IMR-90 (cell line): Measurements from ENCODE around the gene ZBTB38. TPM values are rescaled to one million over a fixed set of nuclear protein-coding genes. Genes with fewer than 3 reads are reported as not detected.
A peak's percentile ranks its signal among the peaks of the same experiment; 100 is the strongest.

ENCODE experiments used
- ATAC-seq: fragments of 200-7000 bp; cut with Tn5 transposase; 2 replicates; pipeline ENCODE4 v1.9.1; 2020; ENCODE audit warnings: low read depth, mild to moderate bottlenecking, moderate library complexity
- BruUV-seq: library from RNA; stranded (reverse); fragments of 400-500 nt; replicated peaks from 2 replicates; lab custom pipeline; 2021; lab: Mats Ljungman, UMichigan
- CTCF ChIA-PET: fragments of 300-600 bp; formaldehyde crosslinking; extraction: SDS; loops from one replicate; lab custom pipeline; 2021; ENCODE audit warnings: antibody characterized with exemption; lab: Yijun Ruan, JAX
- POLR2A ChIA-PET: fragments of 300-600 bp; sonication (Branson Sonifier 250); formaldehyde crosslinking; loops from one replicate; lab custom pipeline; 2022; ENCODE audit warnings: antibody characterized with exemption; ENCODE audit not compliant: unreplicated experiment; lab: Charles Lee
- DNase-seq: peaks from one replicate; pipeline ENCODE4 v3.0.0; 2013
- H2AFZ ChIP-seq: replicated peaks from 2 replicates; pipeline ENCODE3; 2013; ENCODE audit warnings: low read length, mild to moderate bottlenecking; ENCODE audit not compliant: poor library complexity
- H2AK5ac ChIP-seq: 2 replicates; pipeline ENCODE4 v1.6.1; 2013; ENCODE audit warnings: low read depth, low read length, inconsistent platforms
- H2AK9ac ChIP-seq: replicated peaks from 2 replicates; pipeline ENCODE3; 2013; ENCODE audit warnings: mild to moderate bottlenecking, low read depth, low read length, moderate library complexity; ENCODE audit not compliant: poor library complexity
- H2BK120ac ChIP-seq: 2 replicates; pipeline ENCODE4 v1.6.1; 2013; ENCODE audit warnings: low read depth, low read length, inconsistent platforms
- H2BK15ac ChIP-seq: 3 replicates; pipeline ENCODE4 v1.6.1; 2013; ENCODE audit warnings: low read depth, low read length, inconsistent platforms
- H2BK20ac ChIP-seq: 2 replicates; pipeline ENCODE4 v1.6.1; 2013; ENCODE audit warnings: low read depth, mild to moderate bottlenecking, inconsistent platforms, low read length, moderate library complexity
- H2BK5ac ChIP-seq: 2 replicates; pipeline ENCODE4 v1.6.1; 2013; ENCODE audit warnings: mild to moderate bottlenecking, low read depth, low read length, inconsistent platforms; ENCODE audit not compliant: poor library complexity, severe bottlenecking
- H3K14ac ChIP-seq: replicated peaks from 2 replicates; pipeline ENCODE4 v1.6.1; 2013; ENCODE audit warnings: low read depth, low read length, inconsistent platforms
- H3K18ac ChIP-seq: 2 replicates; pipeline ENCODE4 v1.6.1; 2013; ENCODE audit warnings: low read depth, low read length, control low read depth
- H3K23ac ChIP-seq: 2 replicates; pipeline ENCODE4 v1.6.1; 2013; ENCODE audit warnings: low read depth, low read length, inconsistent platforms
- H3K27ac ChIP-seq: 2 replicates; pipeline ENCODE4 v1.5.1; 2013; ENCODE audit warnings: mild to moderate bottlenecking, control low read depth, low read length; ENCODE audit not compliant: insufficient read depth
- H3K27me3 ChIP-seq: 2 replicates; pipeline ENCODE4 v1.6.1; 2013; ENCODE audit warnings: low read length; ENCODE audit not compliant: control insufficient read depth, insufficient read depth
- H3K36me3 ChIP-seq: 2 replicates; pipeline ENCODE4 v1.6.1; 2013; ENCODE audit warnings: low read length, mixed read lengths; ENCODE audit not compliant: control insufficient read depth, insufficient read depth
- H3K4ac ChIP-seq: 2 replicates; pipeline ENCODE4 v1.6.1; 2013; ENCODE audit warnings: low read depth, low read length, inconsistent platforms
- H3K4me1 ChIP-seq: 2 replicates; pipeline ENCODE4 v1.6.1; 2013; ENCODE audit warnings: low read length, mixed read lengths; ENCODE audit not compliant: control insufficient read depth, insufficient read depth
- H3K4me2 ChIP-seq: 2 replicates; pipeline ENCODE4 v1.6.1; 2013; ENCODE audit warnings: low read depth, mild to moderate bottlenecking, control low read depth, low read length, moderate library complexity
- H3K4me3 ChIP-seq: 2 replicates; pipeline ENCODE4 v1.5.1; 2013; ENCODE audit warnings: low read depth, mild to moderate bottlenecking, control low read depth, low read length, moderate library complexity; ENCODE audit not compliant: insufficient read depth
- H3K56ac ChIP-seq: 2 replicates; pipeline ENCODE4 v1.6.1; 2013; ENCODE audit warnings: low read length, inconsistent platforms; ENCODE audit not compliant: insufficient read depth; ENCODE audit errors: extremely low read depth
- H3K79me1 ChIP-seq, 2 experiments: 2 replicates each; pipeline ENCODE4 v1.6.1; 2013; ENCODE audit warnings: low read length in 2 of 2, inconsistent platforms in 1 of 2, low read depth in 1 of 2
- H3K9ac ChIP-seq: 2 replicates; pipeline ENCODE4 v1.6.1; 2013; ENCODE audit warnings: low read depth, low read length, control low read depth
- H3K9me1 ChIP-seq: 2 replicates; pipeline ENCODE4 v1.6.1; 2013; ENCODE audit warnings: low read length, inconsistent platforms; ENCODE audit not compliant: insufficient read depth
- H3K9me3 ChIP-seq: 2 replicates; pipeline ENCODE4 v1.6.1; 2013; ENCODE audit warnings: low read length; ENCODE audit not compliant: control insufficient read depth, insufficient read depth
- H4K20me1 ChIP-seq: 2 replicates; pipeline ENCODE4 v1.6.1; 2013; ENCODE audit warnings: low read length, inconsistent platforms; ENCODE audit not compliant: insufficient read depth
- H4K5ac ChIP-seq: 2 replicates; pipeline ENCODE4 v1.6.1; 2013; ENCODE audit warnings: mild to moderate bottlenecking, low read depth, low read length, control low read depth
- H4K8ac ChIP-seq, 2 experiments: 2 replicates each; pipeline ENCODE4 v1.6.1; 2013; ENCODE audit warnings: low read depth in 2 of 2, low read length in 2 of 2, control low read depth in 1 of 2, inconsistent platforms in 1 of 2
- H4K91ac ChIP-seq: 2 replicates; pipeline ENCODE4 v1.6.1; 2013; ENCODE audit warnings: low read depth, low read length, inconsistent platforms; ENCODE audit not compliant: insufficient read depth
- BHLHE40 ChIP-seq: fragments of 150-350 bp; IDR thresholded peaks from 2 replicates; pipeline ENCODE4 v1.6.1; 2016; ENCODE audit warnings: mild to moderate bottlenecking, low read depth, low read length
- CEBPB ChIP-seq: IDR thresholded peaks from 2 replicates; pipeline ENCODE4 v1.6.1; 2012; ENCODE audit warnings: low read depth, low read length, improper control_type of control experiment
- CTCF ChIP-seq: conservative IDR thresholded peaks from 2 replicates; pipeline ENCODE4 v1.5.1; 2012; ENCODE audit warnings: mild to moderate bottlenecking, low read depth, low read length, improper control_type of control experiment
- FOS ChIP-seq: fragments of 150-350 bp; IDR thresholded peaks from 2 replicates; pipeline ENCODE4 v1.6.1; 2016; ENCODE audit warnings: low read depth, low read length
- MAFK ChIP-seq: IDR thresholded peaks from 2 replicates; pipeline ENCODE4 v1.6.1; 2012; ENCODE audit warnings: low read depth, low read length, improper control_type of control experiment
- RCOR1 ChIP-seq: IDR thresholded peaks from 2 replicates; pipeline ENCODE4 v1.6.1; 2012; ENCODE audit warnings: mild to moderate bottlenecking, low read length, improper control_type of control experiment; ENCODE audit not compliant: insufficient replicate concordance
- RFX5 ChIP-seq: IDR thresholded peaks from 2 replicates; pipeline ENCODE4 v1.8.0; 2012; ENCODE audit warnings: low read depth, mild to moderate bottlenecking, low read length, moderate library complexity
- WGBS, 2 experiments: methylation state at CpG; one replicate each; pipeline versions ENCODE4 v1.1.5 to v1.1.7; 2013; ENCODE audit warnings: missing lambda C conversion rate in 2 of 2; ENCODE audit not compliant: insufficient read length in 1 of 2; ENCODE audit errors: extremely low coverage in 2 of 2; 5-methylcytosine and 5-hydroxymethylcytosine counted together
- dilution Hi-C: fragments of 300-500 bp; cut with HindIII; formaldehyde crosslinking; loops from one replicate; pipeline ENCODE4 v1.14.3; 2018; ENCODE audit warnings: low sequenced_read_pairs; ENCODE audit not compliant: unreplicated experiment
- in situ Hi-C: fragments of 300-500 bp; cut with MboI; formaldehyde crosslinking; loops from 3 replicates; pipeline ENCODE4 v1.14.3; 2019; ENCODE audit warnings: low sequenced_read_pairs, inconsistent platforms, mixed read lengths
- intact Hi-C: fragments of 100-400 bp; cut with micrococcal nuclease; formaldehyde crosslinking; loops from 2 replicates; pipeline ENCODE4 v1.10.0; 2022
- polyA plus RNA-seq, 3 experiments: library from polyadenylated mRNA; depleted of rRNA; stranded (reverse); fragments of >200 nt; gene quantifications; 2 replicates each; pipeline ENCODE4 v1.2.3, GENCODE V29; 2012; ENCODE audit warnings: low replicate concordance in 1 of 3
- total RNA-seq: library from RNA; depleted of rRNA; stranded (reverse); fragments of >200 nt; gene quantifications from 2 replicates; pipeline ENCODE4 v1.2.3, GENCODE V29; 2012

The ZBTB38 gene
- total and polyA plus RNA-seq, 2 of the 4 experiments (the other 2 are of a cell fraction): 44.9 to 274 TPM

GRCh38 chr3:141394560-141394959, 26.3 kb downstream of the ZBTB38 start:
- Histone ChIP-seq H2BK5ac (no peak overlapping the region), H2BK20ac (no peak overlapping the region), H3K79me1 (peaks cover 43 to 67% of the 10 kb centered on the region in 2 experiments), H4K91ac (no peak overlapping the region), H4K20me1 (no peaks in the 10 kb centered on the region), H3K14ac (no peak overlapping the region), H2AFZ (no peak overlapping the region), H3K27ac (no peak overlapping the region), H3K9ac (no peak overlapping the region), H3K4me1 (peaks cover 15% of the 10 kb centered on the region), H3K27me3 (no peaks in the 10 kb centered on the region), H3K4ac (no peak overlapping the region), H3K4me2 (no peak overlapping the region), H3K4me3 (no peak overlapping the region), H3K9me3 (peaks cover 12% of the 10 kb centered on the region), H2AK5ac (no peak overlapping the region), H3K36me3 (peaks cover 25% of the 10 kb centered on the region), H3K56ac (no peak overlapping the region), H3K18ac (0 out of 2 replicates have a peak overlapping the region, but pooled peaks have one; percentile 3), H3K23ac (no peak overlapping the region), H4K5ac (no peak overlapping the region; the same call in 1 of the 2 replicates), H4K8ac (no peak overlapping the region), H2BK15ac (no peak overlapping the region), H2AK9ac (no peak overlapping the region), H3K9me1 (peaks cover 4% of the 10 kb centered on the region; the same call in 1 of the 2 replicates), H2BK120ac (no peak overlapping the region)
- dilution Hi-C loops (no loop called here), intact Hi-C loops (no loop called here), in situ Hi-C loops (no loop called here)
- ChIA-PET POLR2A (no interaction called here), CTCF (no interaction called here)
- TF ChIP-seq FOS (no peak), RFX5 (no peak), RCOR1 (no peak), CTCF (no peak), BHLHE40 (no peak), CEBPB (no peak), MAFK (no peak)
- BruUV-seq: no TSS peak
- DNase-seq (no peak), ATAC-seq (no peak)
- WGBS, 2 experiments: no CpG with 5 or more reads among the region's 3 CpGs
